Glomerular visceral epithelial cell (primary cell): ENCODE results near the gene FRS2.

ENCODE experiments used
- DNase-seq: peaks from one replicate; pipeline ENCODE4 v3.0.0-alpha.2; 2016; ENCODE audit errors: extremely low spot score

FRS2 gene

DNA sequence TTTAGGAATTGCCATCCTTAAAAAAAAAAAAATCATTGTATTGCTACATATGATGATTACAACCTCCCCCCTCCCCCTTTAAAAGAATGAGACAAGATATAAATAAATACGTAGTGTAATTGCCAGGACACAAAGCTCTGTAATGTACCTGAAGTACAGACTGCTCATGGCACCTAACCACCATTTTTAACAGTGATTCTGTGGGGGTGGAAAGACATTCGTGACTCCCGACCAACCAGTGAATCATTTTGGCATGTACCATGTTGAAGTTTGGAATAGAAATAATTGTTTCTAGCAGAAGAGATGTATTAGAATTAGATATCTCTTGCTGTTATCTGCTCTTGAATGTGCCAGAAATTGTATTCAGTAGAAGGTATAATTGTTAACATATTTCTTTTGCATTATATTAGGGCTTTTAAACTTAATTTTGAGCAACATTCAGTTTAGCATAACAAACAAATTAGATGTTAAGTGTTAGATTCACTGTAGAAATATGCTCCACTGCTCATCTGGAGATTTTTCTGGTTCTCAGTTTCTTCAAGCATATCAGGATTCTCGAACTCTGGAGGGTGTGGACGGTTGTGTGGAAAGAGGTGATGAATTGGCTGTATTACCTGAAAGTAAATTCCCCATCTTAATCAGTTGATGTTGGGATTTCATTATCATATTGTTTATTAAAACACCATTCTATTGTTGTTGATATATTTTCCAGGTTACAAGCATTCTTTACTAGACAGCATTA, 31.1 kb downstream of the FRS2 start:
- peak; percentile 27 for DNase-seq

DNA sequence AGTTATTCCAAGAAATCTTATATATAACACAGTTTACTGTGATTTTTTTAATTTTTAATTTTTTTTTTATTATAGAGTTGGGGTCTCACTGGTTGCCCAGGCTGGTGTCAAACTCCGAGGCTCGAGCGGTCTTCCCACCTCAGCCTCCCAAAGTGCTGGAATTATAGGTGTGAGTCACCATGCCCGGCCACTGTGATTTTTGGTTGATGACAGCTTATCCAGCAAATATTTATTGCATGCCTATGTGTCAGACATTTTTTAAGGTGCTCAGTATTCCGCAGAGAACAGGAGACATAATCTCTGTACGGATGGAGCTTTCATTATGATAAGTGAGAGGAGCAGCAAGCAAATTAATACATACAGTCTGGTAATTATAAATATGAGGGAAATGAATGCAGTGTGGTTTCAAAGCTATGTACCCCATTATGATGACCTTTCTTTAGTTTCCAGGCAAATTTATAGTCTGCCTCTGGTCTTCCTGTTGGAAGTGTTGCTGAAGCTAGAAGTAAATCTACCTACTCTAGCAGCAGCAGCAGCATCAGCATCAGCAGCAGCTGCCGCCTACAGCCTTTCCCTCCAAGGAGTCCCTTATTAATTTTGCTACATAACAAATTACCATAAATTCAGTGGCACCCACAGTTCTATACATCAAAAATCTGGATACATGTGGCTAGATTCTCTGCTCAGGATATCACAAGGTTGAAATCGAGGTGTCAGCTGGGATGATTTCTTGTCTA, 32.3 kb downstream of the FRS2 start:
- peak; percentile 79 for DNase-seq

DNA sequence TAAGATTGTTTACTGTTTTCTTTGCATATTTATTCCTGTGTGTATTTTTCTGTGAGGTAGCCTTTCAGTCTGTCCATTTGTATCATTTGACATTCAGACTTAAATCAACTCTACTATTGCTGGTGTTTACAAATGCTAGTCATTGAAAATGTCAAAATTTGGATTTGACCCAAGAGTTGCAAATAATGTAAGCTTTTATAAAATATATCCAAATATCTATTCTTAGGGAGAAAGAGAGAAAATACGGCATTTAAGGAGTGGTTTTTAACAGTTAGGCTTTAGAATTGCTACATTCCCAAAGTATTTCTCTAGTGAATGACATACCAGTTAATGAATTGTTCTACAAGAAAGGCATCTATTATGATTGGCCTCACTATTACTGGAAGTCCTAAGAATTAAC, 37.9 kb downstream of the FRS2 start:
- no peak for DNase-seq

DNA sequence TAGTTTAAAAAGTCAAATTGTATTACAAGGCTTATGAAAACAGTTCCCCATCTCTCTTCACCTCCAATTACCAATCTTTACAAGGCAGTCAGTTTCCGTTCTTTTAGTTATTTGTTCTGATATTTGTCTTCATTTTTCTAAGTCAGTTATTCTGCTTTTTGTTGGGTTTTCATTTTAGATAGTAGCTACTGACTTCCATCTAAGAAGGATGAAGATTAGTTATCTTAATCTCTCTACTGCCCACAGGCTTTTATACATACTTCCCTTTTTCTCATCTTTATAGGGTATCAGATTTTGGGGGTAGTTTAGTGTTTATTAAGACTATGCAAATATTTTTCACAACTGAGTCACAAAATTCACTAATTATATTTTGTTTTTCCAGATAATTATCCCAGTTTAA, 38.4 kb downstream of the FRS2 start:
- DNase-seq = no peak

DNA sequence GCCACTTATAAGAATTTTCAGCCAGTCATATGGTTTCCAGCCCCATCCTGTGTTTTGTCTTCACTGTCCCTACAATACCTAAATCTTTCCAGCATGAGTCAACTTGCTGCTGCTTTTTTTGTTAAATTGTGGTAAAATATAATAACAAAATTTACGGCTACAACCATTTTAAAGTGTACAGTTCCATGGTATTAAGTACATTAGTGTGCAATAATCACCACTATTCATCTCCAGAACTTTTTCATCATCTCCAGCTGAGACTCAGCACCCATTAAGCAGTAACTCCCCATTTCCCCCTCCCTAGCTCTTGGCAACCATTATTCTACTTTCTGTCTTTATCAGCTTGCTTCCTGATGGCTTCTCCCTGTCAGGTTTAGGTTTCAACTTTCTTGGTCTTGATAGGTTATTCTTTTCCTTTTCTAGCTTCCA, 39.1 kb downstream of the FRS2 start:
- peak; percentile 29 for DNase-seq

DNA sequence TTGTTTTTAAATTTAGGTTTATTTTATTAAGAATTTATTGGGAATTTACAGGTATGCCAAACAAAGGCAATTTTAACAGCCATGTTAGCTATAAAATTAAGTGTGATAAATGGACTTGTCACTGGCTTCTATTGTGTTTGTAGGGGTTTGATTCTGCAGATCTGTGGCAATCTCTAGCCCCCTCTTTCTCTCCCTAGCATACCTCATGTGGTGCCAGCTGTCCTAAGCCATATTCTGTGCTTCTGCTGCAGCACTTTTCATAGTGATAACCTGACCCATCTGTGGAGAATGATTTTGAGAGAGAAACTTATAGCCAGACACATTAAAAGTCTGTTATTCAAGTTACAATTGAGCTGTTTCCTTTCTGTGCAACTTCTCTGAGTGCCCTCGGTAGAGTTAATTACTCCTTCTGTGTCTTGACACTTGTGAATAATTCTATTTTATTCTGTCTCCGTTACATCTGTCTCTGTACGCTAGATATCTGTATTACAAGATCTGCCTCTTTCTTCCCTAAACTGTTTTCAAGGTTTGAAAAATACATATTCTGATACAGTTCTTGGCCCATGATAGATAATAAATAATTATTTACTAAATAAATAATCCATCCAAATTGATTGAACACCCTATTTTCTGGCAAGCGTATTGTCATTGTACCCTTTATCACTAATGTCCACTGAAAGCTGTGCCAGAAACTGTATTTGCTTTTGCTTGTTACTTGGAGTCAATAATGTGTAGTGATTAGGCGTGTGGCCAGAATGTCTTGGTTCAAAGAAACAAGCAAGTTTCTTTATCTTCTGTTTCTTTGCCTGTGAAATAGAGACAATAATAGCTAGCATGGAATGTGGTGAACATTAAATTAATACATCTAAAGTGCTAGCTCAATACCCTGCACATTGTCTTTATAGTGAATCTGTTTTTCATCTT, 40.0 kb downstream of the FRS2 start:
- no peak for DNase-seq

DNA sequence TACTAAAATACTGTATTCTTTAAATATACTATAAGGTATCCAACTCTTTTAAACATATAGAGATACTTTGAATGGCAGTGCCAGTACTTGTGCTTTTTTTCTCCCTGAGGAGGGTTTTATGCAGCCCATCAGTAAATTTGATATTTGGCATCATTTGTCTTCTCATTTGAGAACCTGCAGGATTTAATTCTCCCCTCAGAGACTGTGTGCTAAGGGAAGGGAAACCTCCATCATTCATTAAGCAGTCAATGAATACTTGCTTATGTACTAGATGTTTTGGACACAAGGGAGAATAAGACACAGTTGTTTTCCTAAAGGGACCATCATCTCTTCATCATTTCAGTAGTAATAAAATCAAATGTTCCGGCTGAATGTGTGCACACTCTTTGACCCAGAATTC, 40.8 kb downstream of the FRS2 start:
- no peak for DNase-seq

DNA sequence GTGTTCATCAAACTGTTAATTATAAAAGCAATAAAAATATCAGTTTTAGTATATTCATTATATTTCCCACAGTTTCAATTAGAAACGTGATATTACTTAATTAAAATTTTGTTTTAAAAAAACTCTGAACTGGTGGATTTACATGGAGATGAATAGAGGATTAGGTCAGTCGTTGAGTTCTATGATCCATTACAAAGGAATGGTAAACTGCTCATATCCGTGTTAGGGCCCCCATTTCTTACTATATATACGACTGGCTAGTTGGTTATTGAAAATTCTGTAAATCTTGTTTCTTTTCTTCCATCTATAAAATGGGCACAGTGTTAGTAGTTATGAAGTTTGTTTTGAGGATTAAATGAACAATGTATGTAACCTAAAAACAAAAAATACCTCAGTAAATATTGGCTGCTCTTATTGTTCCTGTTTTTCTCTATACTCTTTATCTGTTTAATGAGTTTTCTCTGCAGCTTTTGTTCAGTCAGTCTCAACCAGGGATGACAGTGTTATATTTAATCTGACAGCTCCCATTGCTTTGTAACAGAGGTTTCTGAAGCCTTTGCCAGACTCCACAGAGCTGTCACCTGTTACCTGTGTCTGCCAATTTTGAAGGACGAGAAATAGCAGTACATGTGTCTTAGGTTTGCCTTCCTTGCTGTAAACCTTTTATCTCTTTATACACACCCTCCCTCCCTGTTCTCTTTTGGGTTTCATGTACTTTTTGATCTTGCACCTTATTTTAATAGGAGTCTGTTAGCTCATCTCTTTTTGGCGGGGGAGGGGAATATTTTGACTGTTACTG, 41.5 kb downstream of the FRS2 start:
- no peak for DNase-seq

DNA sequence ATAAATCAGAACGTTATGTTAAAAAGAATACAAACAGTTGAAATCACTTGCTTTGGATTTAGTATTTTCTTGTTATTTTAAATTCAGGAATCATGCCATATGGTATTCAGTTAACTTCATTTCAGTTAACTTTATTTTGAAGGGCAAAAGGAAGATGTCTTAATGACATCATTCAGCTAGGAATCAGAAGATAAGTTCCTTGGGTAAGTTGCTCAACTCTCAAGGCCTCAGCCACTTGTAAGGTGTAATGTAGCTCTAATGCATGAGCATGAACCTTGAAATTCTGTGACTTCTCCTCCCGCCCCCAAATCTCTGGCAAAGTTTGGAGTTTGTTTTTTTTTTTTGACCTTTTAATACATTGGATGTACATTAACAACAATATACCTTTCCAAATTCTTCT, 42.6 kb downstream of the FRS2 start:
- peak; percentile 35 for DNase-seq

DNA sequence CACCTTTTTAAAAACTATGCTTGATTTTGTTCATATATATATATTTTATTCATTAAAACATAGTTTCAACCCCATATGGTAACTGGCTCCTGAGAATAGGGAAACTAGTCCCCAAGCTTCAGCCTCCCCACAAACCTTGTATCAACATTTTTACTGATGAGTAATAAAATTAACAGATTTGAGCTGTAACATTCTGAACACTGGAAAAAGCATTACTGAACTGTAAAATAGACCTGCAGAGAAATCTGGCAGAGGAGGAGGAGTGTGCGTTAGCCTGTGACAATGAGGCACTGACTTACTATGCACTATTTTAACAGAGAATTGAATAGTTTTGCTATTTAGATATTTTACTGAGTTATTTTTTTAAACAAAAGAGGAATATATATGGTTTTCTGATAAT, 43.1 kb downstream of the FRS2 start:
- DNase-seq = peak; percentile 49

DNA sequence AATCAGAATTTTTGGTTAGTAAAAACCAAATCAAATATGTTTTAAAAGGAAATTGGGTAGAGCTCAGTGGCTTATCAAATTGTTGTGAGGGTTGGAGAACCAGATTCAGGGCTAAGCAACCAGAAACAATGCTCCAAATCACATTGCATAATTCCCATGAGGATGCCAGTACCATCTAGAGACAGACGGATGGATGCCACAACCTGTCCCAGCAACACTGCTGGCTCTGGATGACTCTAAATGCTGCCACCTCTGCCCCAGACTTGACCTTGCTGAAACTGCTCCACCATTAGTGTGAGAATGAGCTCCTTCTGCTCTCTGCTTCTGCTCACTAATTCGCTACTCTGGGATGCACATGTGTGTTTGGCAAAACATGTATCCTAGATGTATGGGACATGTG, 43.9 kb downstream of the FRS2 start:
- no peak for DNase-seq

DNA sequence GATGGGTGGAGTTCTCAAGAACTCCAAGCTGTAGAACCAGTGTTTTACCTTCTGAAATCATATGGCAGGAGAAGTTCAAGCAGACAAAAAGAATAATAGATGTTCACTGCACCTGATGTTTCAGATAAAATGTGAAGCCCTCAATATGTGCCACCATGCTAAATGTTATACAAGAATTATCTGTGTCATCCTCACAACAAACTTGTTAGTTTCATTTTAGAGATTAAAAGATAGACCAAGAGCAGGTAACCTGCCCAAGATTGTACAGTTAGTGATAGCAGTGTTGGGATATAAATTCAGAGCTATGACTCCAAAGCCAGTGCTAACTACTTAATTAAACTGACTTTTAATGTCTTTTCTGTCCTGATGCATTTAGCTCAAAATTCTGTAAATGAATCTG, 44.7 kb downstream of the FRS2 start:
- DNase-seq = no peak

DNA sequence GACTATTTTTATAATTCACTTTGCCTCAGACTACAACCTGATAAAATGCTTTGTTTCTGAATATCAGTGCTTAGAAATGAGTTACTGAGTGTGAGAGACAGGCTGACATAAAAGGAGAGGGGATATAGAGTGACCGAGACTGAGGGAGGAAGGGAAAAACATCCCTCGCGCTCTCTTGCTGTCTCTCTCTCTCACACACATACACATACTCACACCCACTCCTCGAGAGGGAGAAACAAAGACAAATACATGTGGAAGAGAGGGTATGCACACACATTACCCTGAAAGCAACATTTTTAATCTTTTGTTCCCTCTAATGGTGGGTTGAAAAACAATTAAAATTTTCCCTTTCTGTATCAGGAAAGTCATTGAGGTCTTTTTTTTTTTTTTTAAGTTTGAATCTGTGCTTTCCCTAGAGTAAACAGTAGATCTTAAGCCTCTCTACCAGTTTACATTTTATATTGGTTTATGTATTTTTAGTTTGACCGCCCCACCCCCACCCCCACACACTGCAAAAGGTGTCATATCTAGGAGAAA, 45.3 kb downstream of the FRS2 start:
- DNase-seq = no peak

DNA sequence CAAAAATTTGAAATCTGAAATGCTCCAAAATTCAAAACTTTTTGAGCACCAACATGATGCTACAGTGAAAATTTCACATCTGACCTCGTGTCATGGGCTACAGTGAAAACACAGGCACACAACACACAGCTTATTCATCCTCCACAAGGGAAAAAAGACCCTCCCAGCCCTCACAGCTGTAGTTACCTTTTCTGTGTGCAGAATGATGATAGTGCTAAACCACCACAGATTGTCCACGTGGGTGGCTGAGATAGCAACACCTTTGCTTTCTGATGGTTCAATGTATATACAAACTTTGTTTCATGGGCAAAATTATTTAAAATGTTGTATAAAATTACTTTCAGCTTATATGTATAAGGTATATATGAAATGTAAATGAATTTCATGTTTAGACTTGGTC, 46.8 kb downstream of the FRS2 start:
- DNase-seq = no peak

DNA sequence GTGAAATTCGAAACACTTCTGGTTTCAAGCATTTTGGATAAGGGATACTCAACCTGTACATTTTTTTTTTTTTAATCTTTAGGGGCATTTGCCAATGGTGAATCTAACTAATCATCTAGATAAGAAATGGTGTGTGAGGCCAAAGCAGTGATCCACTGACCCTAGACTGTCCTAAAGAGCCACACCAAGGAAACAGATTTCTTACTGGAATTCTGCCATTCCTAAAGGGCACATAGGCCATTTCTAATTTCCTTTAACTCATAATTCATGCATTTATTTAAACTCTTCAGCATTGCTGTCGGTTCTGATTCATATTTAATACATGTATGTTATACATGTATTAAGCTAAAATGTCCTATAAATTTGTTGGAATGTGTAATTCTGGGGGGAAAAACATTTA, 47.2 kb downstream of the FRS2 start:
- DNase-seq = no peak

DNA sequence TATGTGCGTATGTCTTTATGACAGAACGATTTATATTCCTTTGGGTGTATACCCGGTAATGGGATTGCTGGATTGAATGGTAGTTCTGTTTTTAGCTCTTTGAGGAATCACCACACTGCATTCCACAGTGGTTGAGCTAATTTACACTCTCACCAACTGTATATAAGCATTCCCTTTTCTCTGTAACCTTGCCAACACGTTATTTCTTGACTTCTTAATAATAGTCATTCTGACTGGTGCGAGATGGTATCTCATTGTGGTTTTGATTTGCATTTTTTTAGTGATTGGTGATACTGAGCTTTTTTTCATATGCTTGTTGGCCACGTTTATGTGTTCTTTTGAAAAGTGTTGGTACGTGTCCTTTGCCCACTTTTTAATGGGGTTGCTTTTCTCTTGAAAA, 49.7 kb downstream of the FRS2 start:
- peak; percentile 68 for DNase-seq

DNA sequence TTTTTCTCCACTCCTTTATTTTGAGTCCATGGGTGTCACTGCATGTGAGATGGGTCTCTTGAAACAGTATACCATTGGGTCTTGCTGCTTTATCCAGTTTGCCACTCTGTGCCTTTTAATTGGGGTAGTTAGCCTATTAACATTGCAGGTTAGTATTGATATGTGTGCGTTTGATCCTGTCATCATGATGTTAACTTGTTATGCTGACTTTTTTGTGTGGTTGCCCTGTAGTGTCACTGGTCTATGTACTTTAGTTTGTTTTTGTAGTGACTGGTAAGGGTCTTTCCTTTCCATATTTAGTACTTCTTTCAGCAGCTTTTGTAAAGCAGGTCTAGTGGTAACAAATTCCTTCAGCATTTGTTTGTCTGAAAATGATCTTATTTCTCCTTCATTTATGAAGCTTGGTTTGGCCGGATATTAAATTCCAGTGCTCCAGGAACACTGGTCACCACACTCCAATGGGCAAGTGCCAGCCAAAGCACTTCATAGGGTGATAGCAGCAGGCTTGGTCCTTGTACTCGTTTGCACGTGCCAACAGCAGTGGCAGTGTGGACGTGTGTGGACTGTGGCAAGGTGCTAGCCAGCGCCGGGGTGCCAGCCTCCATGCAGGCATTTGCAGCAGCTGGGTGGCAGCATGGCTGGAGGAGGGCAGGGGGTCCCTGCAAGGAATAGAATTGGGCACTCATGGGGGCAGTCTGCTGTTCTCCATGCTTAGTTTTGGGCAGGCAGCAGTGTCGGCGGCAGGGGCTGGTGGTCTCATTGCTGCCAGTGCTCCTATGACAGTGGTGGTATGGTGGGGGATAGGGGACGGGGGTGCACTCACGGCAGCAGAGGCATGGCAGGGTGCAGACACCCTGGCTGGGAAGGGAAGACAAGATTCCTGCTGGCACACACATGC, 53.5 kb downstream of the FRS2 start:
- no peak for DNase-seq

DNA sequence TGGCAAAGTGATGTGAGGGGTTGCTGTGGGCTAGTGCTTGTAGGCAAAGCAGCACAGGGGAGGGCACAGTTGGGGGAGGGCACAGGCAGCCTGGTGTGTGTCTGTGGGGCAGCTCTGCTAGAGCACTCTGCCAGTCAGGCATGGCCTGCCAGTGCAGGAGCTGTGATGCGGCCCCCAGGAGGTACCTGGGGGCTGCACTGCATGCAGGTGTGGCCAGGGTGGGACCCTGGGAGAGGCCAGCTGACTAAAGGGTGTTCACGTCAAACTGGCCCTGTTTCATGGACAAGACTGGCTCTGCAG, 54.1 kb downstream of the FRS2 start:
- DNase-seq = no peak

DNA sequence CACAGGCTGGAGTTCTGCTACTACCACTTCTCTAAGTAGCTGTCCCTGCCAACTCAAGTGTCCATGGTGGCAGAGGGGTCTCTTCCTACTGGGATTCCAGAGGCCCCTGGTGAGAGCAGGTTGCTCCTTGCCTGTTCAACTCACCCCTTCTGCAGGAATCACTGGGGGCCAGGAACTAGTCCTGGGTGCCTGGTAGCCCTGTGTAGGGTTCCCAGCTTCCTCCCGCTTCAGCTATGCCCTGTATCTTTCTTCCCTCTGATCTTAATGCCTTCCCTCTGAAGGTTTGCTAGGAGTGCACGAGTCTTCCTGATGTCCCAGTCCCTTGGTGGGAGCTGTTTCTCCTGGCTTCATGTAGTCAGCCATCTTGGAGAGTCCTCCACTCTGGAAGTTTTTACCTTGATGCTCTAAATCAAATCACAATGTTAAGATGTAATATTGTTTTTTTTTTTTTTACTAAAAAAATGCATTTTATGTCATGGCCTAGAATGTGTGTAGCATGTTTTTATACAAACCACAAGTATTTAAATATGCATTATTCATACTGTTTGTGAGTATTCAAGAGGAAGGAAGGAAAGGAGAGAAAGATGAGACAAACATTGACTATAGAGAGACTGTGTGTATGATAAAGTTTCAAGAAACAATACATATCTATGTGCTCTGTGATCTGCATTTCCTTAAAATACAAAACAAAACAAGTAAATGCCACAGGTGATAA, 54.7 kb downstream of the FRS2 start:
- DNase-seq = no peak
